Activated CD8-positive, alpha-beta memory T cell treated with anti-CD3 and anti-CD28 coated beads, Interleukin-2, amount 10 ng/mL, durations not matched to agents 7 days and 5 days (primary cell): ENCODE results near the gene UQCC2. TPM values are rescaled to one million over a fixed set of nuclear protein-coding genes. Genes with fewer than 3 reads are reported as not detected.

Source experiments
- ATAC-seq: fragments of 150-1000 bp; cut with Tn5 transposase; one replicate; pipeline ENCODE4 v1.10.0; 2021; ENCODE audit warnings: moderate library complexity
- CTCF ChIA-PET: fragments of 350-600 bp; sonication (Branson Sonifier 250); formaldehyde crosslinking; loops from one replicate; lab custom pipeline; 2021; ENCODE audit warnings: antibody characterized with exemption; lab: Charles Lee
- DNase-seq: peaks from one replicate; pipeline ENCODE4 v3.0.0-alpha.2; 2020
- H3K27ac Mint-ChIP-seq: one replicate; pipeline ENCODE4 v1.8.0; 2021; ENCODE audit warnings: mild to moderate bottlenecking, mixed read lengths
- H3K27me3 Mint-ChIP-seq: one replicate; pipeline ENCODE4 v1.8.0; 2021; ENCODE audit warnings: mixed read lengths
- H3K36me3 Mint-ChIP-seq: one replicate; pipeline ENCODE4 v1.8.0; 2021; ENCODE audit warnings: mild to moderate bottlenecking, mixed read lengths
- H3K4me1 Mint-ChIP-seq: one replicate; pipeline ENCODE4 v1.8.0; 2021; ENCODE audit warnings: mixed read lengths
- H3K4me3 Mint-ChIP-seq: one replicate; pipeline ENCODE4 v1.8.0; 2021; ENCODE audit warnings: mild to moderate bottlenecking, moderate library complexity, mixed read lengths
- H3K9me3 Mint-ChIP-seq: one replicate; pipeline ENCODE4 v1.8.0; 2022; ENCODE audit warnings: low read depth, mixed read lengths
- total RNA-seq, 2 experiments: library from RNA; stranded (reverse); gene quantifications; one replicate each; pipeline ENCODE4 v1.2.3, GENCODE V29; 2021

Gene UQCC2
- total RNA-seq, 2 experiments from 2014 or later, result 94.8 to 108 TPM

GRCh38 chr6:33750244-33750991 lies 38.9 kb upstream of the UQCC2 start:
- CTCF ChIA-PET, result interaction anchor here (1.0 to 1.8 kb wide), 4 partner anchors 12 to 39 kb away, joined by 3 to 9 read pairs (median 4); partner anchors contain the start of gene UQCC2
- DNase-seq (no peak), ATAC-seq (no peak)
- no peak overlapping the region for H3K27ac Mint-ChIP-seq
- H3K36me3 Mint-ChIP-seq, result no peaks in the 10 kb centered on the region
- no peaks in the 10 kb centered on the region for H3K4me1 Mint-ChIP-seq
- no peak overlapping the region for H3K4me3 Mint-ChIP-seq
- H3K27me3 Mint-ChIP-seq, result no peaks in the 10 kb centered on the region
- no peaks in the 10 kb centered on the region for H3K9me3 Mint-ChIP-seq

GRCh38 chr6:33749401-33749800 lies 37.9 kb upstream of the UQCC2 start:
- no peaks in the 10 kb centered on the region for H3K9me3 Mint-ChIP-seq
- no peaks in the 10 kb centered on the region for H3K36me3 Mint-ChIP-seq
- CTCF ChIA-PET, result interaction anchor here (1.0 to 1.8 kb wide), 4 partner anchors 13 to 38 kb away, joined by 3 to 9 read pairs (median 4); partner anchors contain the start of gene UQCC2
- no peak overlapping the region for H3K27ac Mint-ChIP-seq
- H3K4me3 Mint-ChIP-seq, result no peak overlapping the region
- H3K27me3 Mint-ChIP-seq, result peaks cover under 1% of the 10 kb centered on the region
- DNase-seq (no peak), ATAC-seq (no peak)
- no peaks in the 10 kb centered on the region for H3K4me1 Mint-ChIP-seq

GRCh38 chr6:33748841-33749240 lies 37.3 kb upstream of the UQCC2 start:
- ATAC-seq (no peak), DNase-seq (no peak)
- no peaks in the 10 kb centered on the region for H3K9me3 Mint-ChIP-seq
- H3K27ac Mint-ChIP-seq, result no peak overlapping the region
- H3K36me3 Mint-ChIP-seq, result no peaks in the 10 kb centered on the region
- CTCF ChIA-PET, result interaction anchor here (0.7 to 1.8 kb wide), 2 partner anchors 14 to 127 kb away, joined by 4 to 5 read pairs; no protein-coding TSS in a partner anchor
- no peak overlapping the region for H3K4me3 Mint-ChIP-seq
- no peaks in the 10 kb centered on the region for H3K4me1 Mint-ChIP-seq
- H3K27me3 Mint-ChIP-seq, result peaks cover 6% of the 10 kb centered on the region

GRCh38 chr6:33747823-33748222 lies 36.3 kb upstream of the UQCC2 start:
- CTCF ChIA-PET, result interaction anchor here (1.1 kb wide), 1 partner anchor 37 kb away, joined by 4 read pairs; the partner anchor contains the start of gene UQCC2
- Mint-ChIP-seq H3K4me1 (no peaks in the 10 kb centered on the region), H3K9me3 (no peaks in the 10 kb centered on the region), H3K36me3 (no peaks in the 10 kb centered on the region), H3K27ac (no peak overlapping the region), H3K27me3 (peaks cover 15% of the 10 kb centered on the region), H3K4me3 (no peak overlapping the region)
- ATAC-seq (no peak), DNase-seq (no peak)

GRCh38 chr6:33746651-33747100 lies 35.2 kb upstream of the UQCC2 start, which contains the start of gene IP6K3:
TSS of gene IP6K3 (minus strand) at chr6:33746905. CDS start at chr6:33735476, 11,429 bp downstream.
- H3K27ac Mint-ChIP-seq, result no peak within 1 kb of the TSS
- H3K27me3 Mint-ChIP-seq, result peaks cover 18% of the 10 kb centered on the region
- CTCF ChIA-PET, result interaction anchor here (0.8 to 4.4 kb wide), 3 partner anchors 14 to 282 kb away, joined by 3 to 28 read pairs (median 4); partner anchors contain the start of gene UQCC2
- no peaks in the 10 kb centered on the region for H3K36me3 Mint-ChIP-seq
- no peak for DNase-seq
- no peak within 1 kb of the TSS for H3K4me3 Mint-ChIP-seq
- no peaks in the 10 kb centered on the region for H3K4me1 Mint-ChIP-seq
- H3K9me3 Mint-ChIP-seq, result no peaks in the 10 kb centered on the region
- no peak for ATAC-seq

GRCh38 chr6:33746036-33746600 lies 34.6 kb upstream of the UQCC2 start:
- Mint-ChIP-seq H3K4me3 (no peak overlapping the region), H3K9me3 (no peaks in the 10 kb centered on the region), H3K27ac (no peak overlapping the region), H3K4me1 (no peaks in the 10 kb centered on the region), H3K27me3 (peaks cover 18% of the 10 kb centered on the region), H3K36me3 (no peaks in the 10 kb centered on the region)
- CTCF ChIA-PET, result interaction anchor here (0.8 to 4.4 kb wide), 7 partner anchors 15 to 290 kb away, joined by 3 to 28 read pairs (median 5); partner anchors contain the start of gene UQCC2
- ATAC-seq (no peak), DNase-seq (no peak)

- no peak overlapping the region for H3K27ac Mint-ChIP-seq
- H3K27me3 Mint-ChIP-seq, result peaks cover 18% of the 10 kb centered on the region
- H3K9me3 Mint-ChIP-seq, result no peaks in the 10 kb centered on the region
- CTCF ChIA-PET, result interaction anchor here (0.9 to 4.4 kb wide), 10 partner anchors 12 to 411 kb away, joined by 3 to 28 read pairs (median 5); partner anchors contain the start of gene UQCC2
- H3K4me3 Mint-ChIP-seq, result no peak overlapping the region
- no peaks in the 10 kb centered on the region for H3K4me1 Mint-ChIP-seq
- ATAC-seq (no peak), DNase-seq (no peak)
- H3K36me3 Mint-ChIP-seq, result no peaks in the 10 kb centered on the region
Measured at GRCh38 chr6:33745548-33745947, 34.0 kb upstream of the UQCC2 start.

GRCh38 chr6:33744895-33745546 lies 33.5 kb upstream of the UQCC2 start:
- peaks cover 18% of the 10 kb centered on the region for H3K27me3 Mint-ChIP-seq

GRCh38 chr6:33744001-33744848 lies 32.7 kb upstream of the UQCC2 start:
- Mint-ChIP-seq H3K27me3 (peaks cover 18% of the 10 kb centered on the region), H3K4me1 (no peaks in the 10 kb centered on the region), H3K9me3 (no peaks in the 10 kb centered on the region), H3K27ac (no peak overlapping the region), H3K4me3 (no peak overlapping the region), H3K36me3 (no peaks in the 10 kb centered on the region)
- peak; percentile 78 for ATAC-seq
- peak; percentile 80 for DNase-seq
- CTCF ChIA-PET, result interaction anchor here (0.6 to 4.4 kb wide), 32 partner anchors 9 to 413 kb away, joined by 3 to 28 read pairs (median 4); partner anchors contain the start of gene UQCC2

More at GRCh38 chr6:33744895-33745546, 33.5 kb upstream of the UQCC2 start:
- no peaks in the 10 kb centered on the region for H3K36me3 Mint-ChIP-seq
- H3K27ac Mint-ChIP-seq, result no peak overlapping the region
- no peaks in the 10 kb centered on the region for H3K9me3 Mint-ChIP-seq
- H3K4me3 Mint-ChIP-seq, result no peak overlapping the region
- no peaks in the 10 kb centered on the region for H3K4me1 Mint-ChIP-seq
- CTCF ChIA-PET, result interaction anchor here (0.6 to 4.4 kb wide), 22 partner anchors 10 to 413 kb away, joined by 3 to 28 read pairs (median 6); partner anchors contain the start of gene UQCC2
- ATAC-seq (no peak), DNase-seq (no peak)

GRCh38 chr6:33742837-33743236 lies 31.3 kb upstream of the UQCC2 start:
- no peaks in the 10 kb centered on the region for H3K9me3 Mint-ChIP-seq
- H3K27me3 Mint-ChIP-seq, result peaks cover 18% of the 10 kb centered on the region
- H3K27ac Mint-ChIP-seq, result no peak overlapping the region
- no peak overlapping the region for H3K4me3 Mint-ChIP-seq
- DNase-seq (no peak), ATAC-seq (no peak)
- CTCF ChIA-PET, result interaction anchor here (1.1 to 4.4 kb wide), 11 partner anchors 14 to 411 kb away, joined by 3 to 28 read pairs (median 9); partner anchors contain the start of gene UQCC2
- no peaks in the 10 kb centered on the region for H3K36me3 Mint-ChIP-seq
- H3K4me1 Mint-ChIP-seq, result no peaks in the 10 kb centered on the region

- Mint-ChIP-seq H3K4me1 (no peaks in the 10 kb centered on the region), H3K36me3 (no peaks in the 10 kb centered on the region), H3K9me3 (no peaks in the 10 kb centered on the region), H3K4me3 (no peak overlapping the region), H3K27ac (no peak overlapping the region), H3K27me3 (peaks cover 18% of the 10 kb centered on the region)
- DNase-seq (no peak), ATAC-seq (no peak)
- CTCF ChIA-PET, result interaction anchor here (1.2 to 4.4 kb wide), 2 partner anchors 19 to 286 kb away, joined by 3 to 28 read pairs; no protein-coding TSS in a partner anchor
Measured at GRCh38 chr6:33742092-33742491, 30.6 kb upstream of the UQCC2 start.

- Mint-ChIP-seq H3K27ac (no peak overlapping the region), H3K36me3 (no peaks in the 10 kb centered on the region), H3K9me3 (no peaks in the 10 kb centered on the region), H3K27me3 (peaks cover 18% of the 10 kb centered on the region), H3K4me3 (no peak overlapping the region), H3K4me1 (no peaks in the 10 kb centered on the region)
- no peak for DNase-seq
- no peak for ATAC-seq
- CTCF ChIA-PET, result interaction anchor here (2.1 kb wide), 1 partner anchor 286 kb away, joined by 7 read pairs; no protein-coding TSS in a partner anchor
Measured at GRCh38 chr6:33740794-33741193, 29.3 kb upstream of the UQCC2 start.
